ENCODE results near the gene HCAR1. TPM values are rescaled to one million over a fixed set of nuclear protein-coding genes. Genes with fewer than 3 reads are reported as not detected.
A peak's percentile ranks its signal among the peaks of the same experiment; 100 is the strongest.
"Not testable (repeated sequence)": the region's sequence is repeated elsewhere in the genome, so short reads cannot be mapped to it uniquely, and the experiment has no call there.

The HCAR1 gene
- total RNA-seq, 1 donor from 2014 or later, result 0.22 TPM

GRCh38 chr12:122724641-122725243, 5.9 kb downstream of the HCAR1 start:
- Mint-ChIP-seq H3K4me3 (ENCODE audit: low read depth) (no peak overlapping the region), H3K36me3 (ENCODE audit: insufficient read depth) (no peaks in the 10 kb centered on the region), H3K27ac (peak overlapping the region; percentile 64), H3K9me3 (ENCODE audit: low read depth) (no peaks in the 10 kb centered on the region), H3K4me1 (ENCODE audit: low read depth) (peaks cover 17% of the 10 kb centered on the region), H3K27me3 (no peaks in the 10 kb centered on the region)
- TF ChIP-seq, protein P1, sequence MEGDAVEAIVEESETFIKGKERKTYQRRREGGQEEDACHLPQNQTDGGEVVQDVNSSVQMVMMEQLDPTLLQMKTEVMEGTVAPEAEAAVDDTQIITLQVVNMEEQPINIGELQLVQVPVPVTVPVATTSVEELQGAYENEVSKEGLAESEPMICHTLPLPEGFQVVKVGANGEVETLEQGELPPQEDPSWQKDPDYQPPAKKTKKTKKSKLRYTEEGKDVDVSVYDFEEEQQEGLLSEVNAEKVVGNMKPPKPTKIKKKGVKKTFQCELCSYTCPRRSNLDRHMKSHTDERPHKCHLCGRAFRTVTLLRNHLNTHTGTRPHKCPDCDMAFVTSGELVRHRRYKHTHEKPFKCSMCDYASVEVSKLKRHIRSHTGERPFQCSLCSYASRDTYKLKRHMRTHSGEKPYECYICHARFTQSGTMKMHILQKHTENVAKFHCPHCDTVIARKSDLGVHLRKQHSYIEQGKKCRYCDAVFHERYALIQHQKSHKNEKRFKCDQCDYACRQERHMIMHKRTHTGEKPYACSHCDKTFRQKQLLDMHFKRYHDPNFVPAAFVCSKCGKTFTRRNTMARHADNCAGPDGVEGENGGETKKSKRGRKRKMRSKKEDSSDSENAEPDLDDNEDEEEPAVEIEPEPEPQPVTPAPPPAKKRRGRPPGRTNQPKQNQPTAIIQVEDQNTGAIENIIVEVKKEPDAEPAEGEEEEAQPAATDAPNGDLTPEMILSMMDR (IDR thresholded peaks at IDR 0.05; ENCODE audit: unreplicated experiment), result no peak
- no peak for DNase-seq (ENCODE audit: low spot score, unreplicated experiment)

- no peaks in the 10 kb centered on the region for H3K9me3 Mint-ChIP-seq (ENCODE audit: low read depth)
- no peaks in the 10 kb centered on the region for H3K27me3 Mint-ChIP-seq
- no peak overlapping the region for H3K27ac Mint-ChIP-seq
- no peak overlapping the region for H3K4me3 Mint-ChIP-seq (ENCODE audit: low read depth)
- no peak for DNase-seq (ENCODE audit: low spot score, unreplicated experiment)
- TF ChIP-seq, protein P1 (IDR thresholded peaks at IDR 0.05; ENCODE audit: unreplicated experiment), result no peak
- H3K36me3 Mint-ChIP-seq (ENCODE audit: insufficient read depth), result no peaks in the 10 kb centered on the region
- H3K4me1 Mint-ChIP-seq (ENCODE audit: low read depth), result peaks cover 9% of the 10 kb centered on the region
Measured at GRCh38 chr12:122722387-122722786, 8.3 kb downstream of the HCAR1 start.

DNA sequence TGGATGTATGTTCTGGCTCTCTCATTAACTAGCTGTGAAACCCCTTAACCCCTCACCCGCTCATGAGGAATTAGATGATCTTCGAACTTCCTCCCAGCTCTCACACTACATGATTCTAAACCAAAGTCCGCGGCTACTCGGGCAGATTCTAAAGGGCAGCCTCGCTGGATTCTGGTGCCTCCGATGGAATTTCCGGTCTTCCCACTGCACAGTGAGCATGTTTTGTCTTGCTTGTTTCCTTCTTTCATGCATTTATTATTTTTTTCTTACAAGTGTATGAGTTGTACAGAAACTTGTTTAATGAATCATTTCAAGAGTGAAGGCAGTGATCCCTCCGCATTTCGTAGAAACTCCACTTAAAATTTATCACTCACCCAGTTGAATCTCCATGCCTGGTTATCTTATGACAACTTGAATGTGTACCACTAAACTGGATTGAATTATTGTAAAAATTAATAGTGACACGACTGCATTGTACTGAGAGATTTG, 9.5 kb downstream of the HCAR1 start:
- TF ChIP-seq, protein P1 (IDR thresholded peaks at IDR 0.05; ENCODE audit: unreplicated experiment), result no peak
- Mint-ChIP-seq H3K4me1 (ENCODE audit: low read depth) (peaks cover 5% of the 10 kb centered on the region), H3K27ac (no peak overlapping the region), H3K9me3 (ENCODE audit: low read depth) (no peaks in the 10 kb centered on the region), H3K4me3 (ENCODE audit: low read depth) (no peak overlapping the region), H3K36me3 (ENCODE audit: insufficient read depth) (no peaks in the 10 kb centered on the region), H3K27me3 (no peaks in the 10 kb centered on the region)
- DNase-seq (ENCODE audit: low spot score, unreplicated experiment), result no peak

GRCh38 chr12:122716658-122717057, 14.0 kb downstream of the HCAR1 start, which contains the start of gene HCAR3:
Gene HCAR3, minus strand, starts transcription at chr12:122716811. Its CDS starts 74 bp downstream, at chr12:122716737.
- not testable (repeated sequence) for H3K9me3 Mint-ChIP-seq (ENCODE audit: low read depth); H3K27me3 Mint-ChIP-seq; H3K4me3 Mint-ChIP-seq (ENCODE audit: low read depth); H3K4me1 Mint-ChIP-seq (ENCODE audit: low read depth); H3K27ac Mint-ChIP-seq; DNase-seq (ENCODE audit: low spot score, unreplicated experiment); H3K36me3 Mint-ChIP-seq (ENCODE audit: insufficient read depth)

DNA sequence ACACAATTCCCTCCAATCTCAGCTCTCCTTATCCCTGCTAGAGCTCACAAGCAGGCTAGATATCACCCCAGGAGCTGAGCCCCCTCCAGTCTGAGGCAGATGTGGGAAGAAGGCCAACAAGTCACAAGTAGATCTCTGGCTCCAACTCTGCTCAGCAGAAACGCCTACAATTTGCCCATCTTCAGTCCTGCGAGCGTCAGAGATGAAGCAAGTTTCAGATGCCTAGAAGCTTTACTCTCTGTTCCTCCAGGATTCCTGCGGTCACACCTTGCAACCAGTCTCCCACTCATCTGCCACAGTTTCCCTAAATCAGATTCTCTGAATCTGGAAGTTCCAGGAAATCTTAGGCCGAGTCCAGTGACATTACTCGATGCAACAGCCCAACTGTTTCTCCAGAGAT, 15.4 kb downstream of the HCAR1 start:
- H3K4me1 Mint-ChIP-seq (ENCODE audit: low read depth); H3K9me3 Mint-ChIP-seq (ENCODE audit: low read depth); H3K27me3 Mint-ChIP-seq; H3K4me3 Mint-ChIP-seq (ENCODE audit: low read depth); H3K27ac Mint-ChIP-seq; H3K36me3 Mint-ChIP-seq (ENCODE audit: insufficient read depth); DNase-seq (ENCODE audit: low spot score, unreplicated experiment): not testable (repeated sequence)

- H3K4me3 Mint-ChIP-seq (ENCODE audit: low read depth); H3K9me3 Mint-ChIP-seq (ENCODE audit: low read depth); DNase-seq (ENCODE audit: low spot score, unreplicated experiment); H3K36me3 Mint-ChIP-seq (ENCODE audit: insufficient read depth); H3K27ac Mint-ChIP-seq; H3K27me3 Mint-ChIP-seq: not testable (repeated sequence)
- peaks cover 11% of the 10 kb centered on the region for H3K4me1 Mint-ChIP-seq (ENCODE audit: low read depth)
Measured at GRCh38 chr12:122713491-122714188, 17.0 kb downstream of the HCAR1 start.

DNA sequence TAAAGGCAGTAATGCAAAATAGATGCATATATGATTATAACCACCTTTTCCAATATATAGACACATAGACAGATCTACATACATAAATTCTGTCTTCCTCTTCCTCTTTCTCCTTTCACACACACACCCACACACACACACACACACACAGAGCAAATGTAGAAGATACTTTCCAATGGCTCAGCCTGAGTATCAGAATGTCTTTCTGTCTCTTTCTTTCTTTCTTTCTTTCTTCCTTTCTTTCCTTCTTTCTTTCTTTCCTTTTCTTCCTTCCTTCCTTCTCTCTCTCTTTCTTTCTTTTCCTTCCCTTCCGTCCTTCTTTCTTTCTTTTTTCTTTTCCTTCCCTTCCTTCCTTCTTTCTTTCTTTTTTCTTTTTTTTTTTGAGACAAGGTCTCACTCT, 19.4 kb downstream of the HCAR1 start:
- H3K27me3 Mint-ChIP-seq; H3K9me3 Mint-ChIP-seq (ENCODE audit: low read depth); H3K4me3 Mint-ChIP-seq (ENCODE audit: low read depth); H3K36me3 Mint-ChIP-seq (ENCODE audit: insufficient read depth); DNase-seq (ENCODE audit: low spot score, unreplicated experiment): not testable (repeated sequence)
- peaks cover 16% of the 10 kb centered on the region for H3K4me1 Mint-ChIP-seq (ENCODE audit: low read depth)
- H3K27ac Mint-ChIP-seq, result peak overlapping the region; percentile 50

GRCh38 chr12:122710341-122710740, 20.3 kb downstream of the HCAR1 start:
- Mint-ChIP-seq H3K4me3 (ENCODE audit: low read depth) (peak overlapping the region; percentile 3), H3K27ac (peak overlapping the region; percentile 44), H3K4me1 (ENCODE audit: low read depth) (peaks cover 16% of the 10 kb centered on the region)
- H3K27me3 Mint-ChIP-seq; H3K36me3 Mint-ChIP-seq (ENCODE audit: insufficient read depth); DNase-seq (ENCODE audit: low spot score, unreplicated experiment); H3K9me3 Mint-ChIP-seq (ENCODE audit: low read depth): not testable (repeated sequence)

- not testable (repeated sequence) for H3K4me3 Mint-ChIP-seq (ENCODE audit: low read depth); H3K9me3 Mint-ChIP-seq (ENCODE audit: low read depth); DNase-seq (ENCODE audit: low spot score, unreplicated experiment); H3K27me3 Mint-ChIP-seq; H3K27ac Mint-ChIP-seq; H3K36me3 Mint-ChIP-seq (ENCODE audit: insufficient read depth)
- H3K4me1 Mint-ChIP-seq (ENCODE audit: low read depth), result peaks cover 16% of the 10 kb centered on the region
Measured at GRCh38 chr12:122709287-122709686, 21.4 kb downstream of the HCAR1 start.

DNA sequence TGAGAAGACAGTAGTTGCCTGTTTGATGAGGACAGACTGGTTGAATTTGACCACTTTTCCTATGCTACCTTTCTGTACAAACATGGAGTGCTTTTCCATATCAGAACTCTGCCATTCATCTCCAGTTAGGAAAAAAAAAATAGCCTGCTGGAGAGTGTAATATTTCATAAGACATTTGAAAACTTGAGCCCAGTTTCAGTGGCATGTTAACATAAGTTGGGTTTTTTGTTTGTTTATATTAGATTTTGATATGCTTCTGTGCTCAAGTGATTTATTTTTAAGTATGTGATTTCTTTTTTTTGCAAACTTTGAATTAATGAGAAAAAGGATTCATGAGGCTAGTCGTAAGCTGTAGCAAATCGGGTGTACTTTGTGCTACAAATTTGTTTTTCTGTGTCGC, 26.8 kb downstream of the HCAR1 start:
- not testable (repeated sequence) for H3K27me3 Mint-ChIP-seq; H3K9me3 Mint-ChIP-seq (ENCODE audit: low read depth); H3K4me3 Mint-ChIP-seq (ENCODE audit: low read depth); H3K27ac Mint-ChIP-seq; H3K36me3 Mint-ChIP-seq (ENCODE audit: insufficient read depth); H3K4me1 Mint-ChIP-seq (ENCODE audit: low read depth); DNase-seq (ENCODE audit: low spot score, unreplicated experiment)

Data from progenitor cell of endocrine pancreas (in vitro differentiated cells).